Upper lobe of left lung (tissue), 4 donors: ENCODE data around the gene EXOC2.

Experiments
- EP300 ChIP-seq, 4 donors: sonication (generic); formaldehyde crosslinking; IDR thresholded peaks; one replicate each; pipeline ENCODE4 v1.5.1; 2017; ENCODE audit warnings: antibody characterized with exemption in 4 of 4, control low read depth in 2 of 4
- POLR2A ChIP-seq, 4 donors: fragments of 450-650 bp; IDR thresholded peaks; one replicate each; pipeline ENCODE4 v1.5.1; 2016 to 2017; ENCODE audit warnings: antibody characterized with exemption in 4 of 4, mild to moderate bottlenecking in 2 of 4
- POLR2AphosphoS5 ChIP-seq, 2 donors: sonication (generic); formaldehyde crosslinking; IDR thresholded peaks; one replicate each; pipeline ENCODE4 v1.5.1; 2017; ENCODE audit warnings: antibody characterized with exemption in 2 of 2
- TF ChIP-seq, protein P1 (sequence below), 6 experiments: fragments of 450-650 bp in 4 of 6; fragments of 200-600 bp in 2 of 6; sonication (generic) in 2 of 6; IDR thresholded peaks; one replicate each; pipeline ENCODE4 v1.5.1; 2016 to 2019; ENCODE audit warnings: antibody characterized with exemption in 6 of 6

DNA sequence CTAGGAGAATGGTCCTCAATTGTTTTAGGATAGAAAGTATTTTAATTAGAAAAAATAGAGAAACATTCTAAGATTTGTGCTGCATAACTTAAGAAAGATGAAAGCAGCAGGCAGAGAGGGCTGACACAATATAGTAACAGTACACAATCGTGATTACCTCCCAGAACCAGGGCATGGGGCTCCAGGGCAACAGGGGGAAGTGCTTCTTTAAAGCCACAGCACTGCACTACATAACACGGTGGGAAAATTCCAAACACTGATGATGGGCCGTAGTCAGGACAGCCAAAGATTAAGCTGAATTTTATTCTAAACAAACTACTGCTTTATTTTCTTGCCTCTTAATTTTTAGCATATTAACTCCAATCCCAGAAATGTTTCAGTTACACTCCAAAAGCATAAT, 14.4 kb downstream of the EXOC2 start:
- TF ChIP-seq EP300 (IDR thresholded peaks at IDR 0.05) (no peak), POLR2A (IDR thresholded peaks at IDR 0.05) (no peak), POLR2AphosphoS5 (IDR thresholded peaks at IDR 0.05) (no peak)
- TF ChIP-seq, protein P1, sequence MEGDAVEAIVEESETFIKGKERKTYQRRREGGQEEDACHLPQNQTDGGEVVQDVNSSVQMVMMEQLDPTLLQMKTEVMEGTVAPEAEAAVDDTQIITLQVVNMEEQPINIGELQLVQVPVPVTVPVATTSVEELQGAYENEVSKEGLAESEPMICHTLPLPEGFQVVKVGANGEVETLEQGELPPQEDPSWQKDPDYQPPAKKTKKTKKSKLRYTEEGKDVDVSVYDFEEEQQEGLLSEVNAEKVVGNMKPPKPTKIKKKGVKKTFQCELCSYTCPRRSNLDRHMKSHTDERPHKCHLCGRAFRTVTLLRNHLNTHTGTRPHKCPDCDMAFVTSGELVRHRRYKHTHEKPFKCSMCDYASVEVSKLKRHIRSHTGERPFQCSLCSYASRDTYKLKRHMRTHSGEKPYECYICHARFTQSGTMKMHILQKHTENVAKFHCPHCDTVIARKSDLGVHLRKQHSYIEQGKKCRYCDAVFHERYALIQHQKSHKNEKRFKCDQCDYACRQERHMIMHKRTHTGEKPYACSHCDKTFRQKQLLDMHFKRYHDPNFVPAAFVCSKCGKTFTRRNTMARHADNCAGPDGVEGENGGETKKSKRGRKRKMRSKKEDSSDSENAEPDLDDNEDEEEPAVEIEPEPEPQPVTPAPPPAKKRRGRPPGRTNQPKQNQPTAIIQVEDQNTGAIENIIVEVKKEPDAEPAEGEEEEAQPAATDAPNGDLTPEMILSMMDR (IDR thresholded peaks at IDR 0.05), result no peak
